NCI-H2081 treated with DMSO at 0.1 percent for 48 hours (cell line): ENCODE measurements around the gene OVAAL.

Experiments used
- DNase-seq: peaks from one replicate; lab custom pipeline; 2025; lab: John Stamatoyannopoulos, UW

Gene OVAAL

GRCh38 chr1:180571060-180571831 lies 12.5 kb downstream of the OVAAL start:
- DNase-seq: no peak

GRCh38 chr1:180571832-180572636 lies 13.3 kb downstream of the OVAAL start:
- no peak for DNase-seq

GRCh38 chr1:180572760-180573159 lies 14.0 kb downstream of the OVAAL start:
- DNase-seq: no peak

- DNase-seq: no peak
Observed at GRCh38 chr1:180574031-180574713, 15.4 kb downstream of the OVAAL start.

- no peak for DNase-seq
Observed at GRCh38 chr1:180577361-180577760, 18.6 kb downstream of the OVAAL start.

GRCh38 chr1:180579961-180580611 lies 21.3 kb downstream of the OVAAL start:
- no peak for DNase-seq

GRCh38 chr1:180581635-180582039 lies 22.9 kb downstream of the OVAAL start:
- no peak for DNase-seq

GRCh38 chr1:180584869-180585268 lies 26.1 kb downstream of the OVAAL start:
- no peak for DNase-seq

- DNase-seq: no peak
Observed at GRCh38 chr1:180585994-180586359, 27.2 kb downstream of the OVAAL start.

GRCh38 chr1:180586671-180587155 lies 27.9 kb downstream of the OVAAL start:
- peak; percentile 51 for DNase-seq

GRCh38 chr1:180588121-180588520 lies 29.4 kb downstream of the OVAAL start:
- DNase-seq: no peak

GRCh38 chr1:180590889-180591288 lies 32.1 kb downstream of the OVAAL start:
- DNase-seq: no peak

GRCh38 chr1:180593382-180593781 lies 34.6 kb downstream of the OVAAL start:
- no peak for DNase-seq

GRCh38 chr1:180594723-180595122 lies 36.0 kb downstream of the OVAAL start:
- DNase-seq: no peak

GRCh38 chr1:180595966-180596365 lies 37.2 kb downstream of the OVAAL start:
- no peak for DNase-seq

GRCh38 chr1:180597520-180597919 lies 38.8 kb downstream of the OVAAL start:
- no peak for DNase-seq

- DNase-seq: no peak
Observed at GRCh38 chr1:180598333-180598974, 39.7 kb downstream of the OVAAL start.

- no peak for DNase-seq
Observed at GRCh38 chr1:180600343-180600742, 41.6 kb downstream of the OVAAL start.

GRCh38 chr1:180601512-180601911 lies 42.7 kb downstream of the OVAAL start:
- DNase-seq: no peak

- DNase-seq: no peak
Observed at GRCh38 chr1:180603223-180603849, 44.6 kb downstream of the OVAAL start.

- no peak for DNase-seq
Observed at GRCh38 chr1:180603850-180604226, 45.1 kb downstream of the OVAAL start.
